NCI-H510A (cell line): ENCODE results near the gene PTPRJ.

Experiments
- DNase-seq: peaks from one replicate; lab custom pipeline; 2025; lab: John Stamatoyannopoulos, UW

The PTPRJ gene

DNA sequence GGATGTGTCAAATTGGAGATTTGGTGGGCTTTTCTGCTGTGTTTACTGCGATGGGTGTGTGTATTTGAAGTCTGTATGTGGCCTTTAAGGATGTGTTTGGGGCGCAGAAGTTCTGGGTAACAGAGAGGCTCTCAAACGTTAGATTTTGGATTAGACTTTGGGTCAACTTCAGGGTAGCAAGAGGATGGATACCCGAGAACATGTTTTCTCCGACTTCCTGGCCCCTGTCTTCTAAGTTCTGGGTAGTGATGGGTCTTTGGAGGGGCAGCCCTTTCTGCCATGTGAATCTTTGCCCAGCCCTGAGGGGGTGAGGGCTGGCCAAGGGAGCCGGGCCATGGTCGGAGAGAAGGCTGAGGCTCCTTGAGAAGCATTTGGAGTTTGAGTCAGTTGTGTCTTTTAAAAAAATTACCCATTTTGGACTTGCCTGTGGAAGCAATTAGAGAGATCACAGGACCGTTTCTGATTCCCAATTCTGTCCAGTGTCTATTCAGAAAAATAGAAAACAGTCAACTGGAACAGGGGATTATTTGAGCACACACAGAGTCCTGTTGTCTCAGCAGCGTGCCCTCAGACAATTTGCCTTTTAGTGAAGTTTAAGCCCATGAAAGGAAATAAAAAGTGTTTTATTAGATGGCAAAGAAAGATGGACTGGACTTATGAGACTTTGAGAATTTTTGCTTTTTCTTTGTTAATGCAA lies 114.4 kb downstream of the PTPRJ start:
- no peak for DNase-seq

DNA sequence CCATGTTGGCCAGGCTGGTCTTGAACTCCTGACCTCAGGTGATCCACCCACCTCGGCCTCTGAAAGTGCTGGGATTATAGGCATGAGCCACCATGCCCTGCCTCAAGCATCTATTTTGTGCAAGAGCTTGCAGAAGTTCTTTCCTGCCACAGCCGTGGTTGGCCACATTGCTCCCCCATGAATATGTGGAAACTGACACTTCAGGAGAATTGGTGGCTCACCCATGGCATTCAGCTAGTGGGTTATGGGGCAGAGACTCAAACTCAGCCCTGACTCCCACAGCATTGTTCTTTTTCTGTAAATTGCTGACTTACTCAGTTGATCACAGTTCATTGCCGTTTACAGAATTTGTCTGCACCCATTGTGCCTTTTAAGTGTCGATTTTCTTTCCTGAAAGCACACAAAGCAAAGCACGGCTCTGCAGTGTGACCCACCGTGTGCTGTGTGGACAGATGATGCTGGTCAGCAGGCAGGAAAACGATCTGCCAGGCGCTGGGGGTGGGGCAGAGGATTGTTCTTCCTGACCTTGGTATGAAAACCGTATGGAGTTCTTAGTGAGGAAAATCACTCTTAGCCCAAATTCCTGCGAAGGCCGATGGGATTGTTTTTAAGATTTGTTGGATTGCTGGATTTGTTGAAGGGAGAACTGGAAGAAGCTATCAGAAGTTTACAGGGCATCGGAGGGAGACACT lies 115.6 kb downstream of the PTPRJ start:
- DNase-seq, result no peak

DNA sequence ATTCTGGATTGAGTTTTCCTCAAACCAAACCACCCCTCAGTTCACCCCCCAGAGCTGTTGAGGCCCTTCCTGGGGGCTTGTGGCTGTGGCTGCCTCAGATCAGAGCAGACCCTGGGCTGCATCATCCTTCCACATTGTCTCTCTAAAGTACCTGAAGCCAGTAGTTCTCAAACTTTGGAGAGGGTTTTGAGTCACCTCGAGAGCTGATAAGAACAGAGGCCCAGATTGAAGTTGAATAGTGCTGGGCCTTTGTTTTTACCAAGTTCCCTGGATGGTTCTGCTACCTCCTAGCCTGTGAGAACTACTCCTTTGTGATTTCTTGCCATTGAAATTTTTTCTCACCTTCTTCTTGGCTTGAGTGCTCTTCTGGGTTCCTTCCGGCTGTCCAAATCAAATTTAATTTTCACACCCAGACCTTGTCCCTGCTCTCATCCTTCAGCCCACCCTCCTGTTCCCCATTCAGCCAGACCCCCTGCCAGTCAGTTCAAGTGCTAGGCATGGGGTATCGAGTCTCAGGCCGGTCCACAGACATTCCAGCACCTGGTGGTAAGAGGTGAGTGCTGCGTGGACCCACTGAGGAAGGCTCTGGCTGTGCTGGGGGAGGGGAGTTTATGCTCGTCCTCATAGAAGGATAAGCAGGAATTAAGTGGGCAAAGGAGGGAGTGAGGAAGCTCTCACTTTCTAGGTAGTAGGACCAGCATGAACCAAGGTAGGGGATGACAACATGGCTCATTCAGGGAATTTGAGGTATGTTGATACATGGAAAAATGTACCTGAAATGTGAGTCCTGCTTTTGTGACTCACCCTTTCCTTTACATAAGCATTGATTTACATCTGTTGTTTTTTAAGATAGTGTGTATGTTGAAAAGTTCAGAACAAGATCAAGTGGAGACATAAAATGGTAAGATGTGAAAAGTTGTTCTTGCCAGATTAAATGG lies 116.5 kb downstream of the PTPRJ start:
- DNase-seq, result no peak

DNA sequence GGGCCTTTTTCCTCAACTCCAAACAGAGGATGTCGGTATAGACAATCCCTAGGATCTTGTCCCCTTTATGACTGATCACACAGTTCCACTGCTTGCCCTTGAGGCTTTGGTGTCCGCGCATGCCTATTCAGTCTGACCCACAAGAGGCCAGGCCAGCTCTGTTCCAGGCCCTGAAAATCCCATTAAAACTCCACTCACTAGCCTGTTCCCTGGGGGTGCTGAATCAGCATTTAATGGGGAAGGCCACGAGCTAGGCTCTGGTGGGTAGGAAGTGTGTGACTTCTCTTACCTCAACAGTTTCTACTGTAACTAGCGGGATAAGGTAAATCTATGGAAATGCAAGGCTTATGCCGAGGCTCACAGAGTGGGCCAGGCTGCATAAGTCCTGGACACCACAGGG lies 117.7 kb downstream of the PTPRJ start:
- DNase-seq, result no peak

DNA sequence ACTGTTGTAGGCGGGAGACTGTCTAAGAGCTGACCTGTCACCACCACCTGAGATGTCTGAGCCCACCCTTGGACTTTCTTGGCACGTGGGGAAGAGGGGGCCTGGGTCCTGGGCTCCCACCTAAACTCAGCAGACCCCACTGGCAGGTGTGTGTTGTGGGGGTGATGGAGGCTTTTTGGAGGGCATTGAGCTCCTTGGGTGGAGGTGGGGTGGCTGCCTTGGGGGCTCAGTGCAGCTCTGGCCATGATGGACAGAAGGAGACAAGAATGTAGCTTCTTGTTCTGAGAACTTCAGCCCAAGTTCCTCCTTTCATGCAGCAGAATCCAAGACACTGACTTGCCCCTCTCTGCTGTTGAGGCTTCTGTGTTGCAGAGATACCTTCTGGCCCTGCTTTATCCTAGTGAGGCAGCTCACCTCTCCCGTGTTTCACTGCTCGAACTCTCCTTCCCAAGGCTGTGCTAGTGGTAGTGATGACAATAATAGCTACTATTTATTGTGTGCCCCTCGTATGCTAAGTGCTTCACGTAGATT lies 119.6 kb downstream of the PTPRJ start:
- no peak for DNase-seq

DNA sequence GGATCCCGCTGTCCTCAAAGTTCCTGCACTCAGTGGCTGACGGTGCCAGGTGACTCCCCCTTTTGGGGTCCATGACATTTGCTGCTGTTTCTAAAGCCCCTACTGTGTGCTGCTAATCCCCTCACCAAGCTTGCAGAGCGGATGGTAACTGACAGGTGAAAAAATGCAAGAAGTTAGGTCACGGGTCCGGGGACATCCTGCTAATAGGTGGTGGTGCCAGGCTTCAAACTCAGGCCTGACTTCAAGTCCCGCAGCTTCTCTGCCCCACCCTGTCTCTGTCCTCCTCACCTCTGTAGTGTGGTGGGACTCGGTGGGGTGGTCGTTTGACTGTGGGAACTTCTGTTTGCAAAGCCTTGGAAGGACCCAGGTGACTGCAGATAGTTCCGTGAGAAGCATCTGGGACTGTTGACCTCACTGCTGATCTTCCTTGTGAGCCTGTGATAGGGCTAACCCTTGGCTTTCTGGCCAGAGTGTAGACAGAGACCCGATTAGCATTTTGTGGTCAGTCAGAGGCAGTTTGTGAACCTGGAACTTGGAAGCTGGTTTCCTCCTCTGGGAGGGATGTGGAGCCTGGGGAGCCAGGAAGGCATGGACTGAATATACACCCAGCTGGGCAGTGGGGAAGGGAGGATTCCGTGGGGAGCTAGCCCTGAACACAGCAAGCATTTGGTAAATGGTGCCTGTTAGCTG lies 120.8 kb downstream of the PTPRJ start:
- no peak for DNase-seq

DNA sequence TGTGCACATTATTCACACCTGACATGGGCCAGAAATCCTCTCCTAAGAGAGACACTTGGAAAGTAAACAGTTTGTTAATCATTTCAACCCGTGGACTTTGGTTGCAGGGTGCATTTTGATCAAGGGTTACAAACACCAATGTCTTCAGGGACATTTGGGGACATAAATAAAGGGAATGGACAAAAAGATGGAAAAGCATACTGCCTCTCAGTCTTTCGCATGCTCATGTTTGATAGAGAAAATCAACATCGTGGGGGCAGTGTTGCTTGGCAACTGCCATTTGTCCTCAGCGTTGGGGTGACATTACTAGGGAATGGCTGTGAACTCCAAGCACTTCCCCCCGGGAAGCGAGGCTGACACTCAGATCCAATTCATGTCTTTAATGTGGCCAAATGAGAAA lies 121.6 kb downstream of the PTPRJ start:
- no peak for DNase-seq

DNA sequence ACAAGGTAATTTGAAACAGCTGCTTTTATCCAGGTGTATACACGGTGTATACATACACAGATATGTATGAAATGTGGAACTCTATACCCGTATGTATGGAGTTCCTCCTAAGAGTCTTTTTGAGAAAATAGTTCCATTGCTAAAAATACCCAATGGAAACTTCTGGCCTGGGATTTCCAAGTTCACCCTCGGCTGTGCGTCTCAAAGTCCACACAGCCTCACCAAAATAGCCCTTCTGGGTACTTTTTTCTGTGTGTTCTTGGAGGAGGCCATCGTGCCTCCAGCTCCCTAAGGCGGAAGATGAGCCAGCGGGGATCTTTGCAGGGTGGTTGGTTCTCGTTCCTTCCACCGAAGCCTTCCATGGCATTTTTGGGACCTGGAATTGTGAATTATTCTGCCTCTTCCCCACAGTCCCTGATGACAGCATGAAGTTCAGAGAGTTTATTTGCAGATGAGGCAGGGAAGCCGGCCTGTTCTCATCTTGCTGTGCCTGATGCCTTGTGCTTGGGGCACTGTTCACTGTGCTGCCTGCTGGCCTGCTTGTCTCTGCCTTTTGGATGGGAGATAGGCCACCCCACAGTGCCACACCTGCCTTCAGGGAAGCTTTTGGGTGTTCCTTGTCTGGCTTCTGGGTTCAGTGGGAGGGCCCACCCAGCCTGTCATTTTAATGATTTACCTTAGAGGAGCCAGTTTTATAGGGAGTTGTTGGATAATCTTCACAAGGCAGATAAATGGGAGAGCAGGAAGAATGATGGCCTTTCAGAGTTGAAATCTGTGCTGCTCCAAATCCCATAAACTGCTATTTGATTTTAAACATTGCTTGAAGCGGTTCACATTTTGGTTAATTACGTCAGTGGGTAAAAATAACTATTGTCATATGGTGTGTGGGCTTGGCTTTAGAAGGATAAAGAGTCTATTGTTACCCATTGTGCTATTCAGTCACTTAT lies 123.5 kb downstream of the PTPRJ start:
- DNase-seq, result no peak

DNA sequence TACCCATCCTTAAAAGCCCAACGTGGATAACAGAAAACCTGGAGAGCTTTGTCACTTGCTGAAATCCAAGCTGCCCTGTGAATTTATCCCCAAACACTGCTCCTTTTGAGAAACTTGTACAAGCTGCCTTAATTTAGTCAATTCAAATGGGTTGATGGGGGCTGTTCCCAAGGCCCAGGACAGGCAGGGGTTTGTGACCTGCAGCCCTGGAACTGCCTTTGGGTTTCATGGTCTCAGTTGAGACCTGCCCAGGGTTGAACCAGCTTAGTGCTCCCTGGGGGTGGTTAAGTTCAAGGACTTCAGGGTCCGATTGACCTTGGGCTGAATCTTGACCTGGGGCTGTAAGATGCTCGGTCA lies 124.2 kb downstream of the PTPRJ start:
- no peak for DNase-seq

DNA sequence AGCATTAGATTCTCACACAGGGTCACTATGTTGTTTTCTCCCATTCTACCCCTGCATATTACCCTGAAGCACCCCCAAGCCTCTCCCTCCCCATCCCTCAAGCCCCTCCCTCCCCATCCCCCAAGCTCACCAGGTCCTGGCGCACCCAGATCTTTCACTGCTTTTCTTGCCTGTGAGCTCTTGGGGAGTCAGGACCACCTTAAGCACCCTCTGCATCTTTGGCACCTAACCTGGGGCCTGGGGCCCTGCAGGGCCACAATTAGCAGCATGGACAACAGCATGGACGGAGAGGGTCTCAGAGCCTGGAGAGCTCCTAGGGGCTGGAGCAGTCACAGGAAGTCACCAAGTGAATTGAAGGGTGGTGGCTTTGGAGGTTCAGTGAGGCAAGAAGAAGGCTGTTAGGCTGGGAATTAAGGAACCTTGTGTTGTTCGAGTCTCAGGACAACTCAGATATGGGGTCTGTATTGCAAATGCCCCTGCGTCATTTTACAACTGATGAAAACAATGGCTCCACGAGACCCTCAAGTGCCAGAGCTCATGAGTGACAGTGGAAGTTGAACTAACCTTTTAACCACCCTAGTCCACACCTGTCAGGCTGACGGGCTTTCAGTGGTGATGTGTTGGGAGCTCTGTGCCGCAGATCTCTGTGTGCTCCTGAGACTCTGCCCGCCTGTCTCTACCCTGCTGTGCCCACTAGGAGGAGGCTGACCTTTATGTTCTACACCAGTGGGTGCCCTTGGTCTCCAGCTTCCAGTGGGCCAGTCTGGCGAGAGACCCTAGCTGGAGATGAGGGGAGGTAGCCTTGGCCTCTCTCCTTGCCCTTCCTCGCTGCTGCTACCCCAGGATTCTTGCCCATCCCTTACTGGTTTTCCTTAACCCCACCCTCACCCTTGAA lies 125.0 kb downstream of the PTPRJ start:
- DNase-seq, result no peak

DNA sequence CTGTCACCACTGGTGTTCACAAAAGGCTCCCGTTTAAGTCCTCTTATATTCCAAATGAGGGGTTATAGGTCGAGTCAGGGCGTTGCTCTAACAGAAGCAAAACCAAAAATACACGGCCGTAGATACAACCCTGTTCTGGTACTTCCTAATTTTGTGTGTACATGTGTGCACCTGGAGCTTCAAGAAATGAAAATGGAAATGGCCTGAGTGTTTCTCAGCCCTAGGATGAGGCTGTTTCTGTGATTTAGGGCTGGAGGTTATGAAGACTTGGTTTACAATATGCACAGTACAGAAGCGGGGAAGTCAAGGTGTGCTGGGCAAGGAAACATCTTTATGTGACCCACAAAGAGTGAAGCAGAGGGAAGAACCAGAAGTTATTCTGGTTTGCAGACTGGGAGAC lies 125.8 kb downstream of the PTPRJ start:
- no peak for DNase-seq

DNA sequence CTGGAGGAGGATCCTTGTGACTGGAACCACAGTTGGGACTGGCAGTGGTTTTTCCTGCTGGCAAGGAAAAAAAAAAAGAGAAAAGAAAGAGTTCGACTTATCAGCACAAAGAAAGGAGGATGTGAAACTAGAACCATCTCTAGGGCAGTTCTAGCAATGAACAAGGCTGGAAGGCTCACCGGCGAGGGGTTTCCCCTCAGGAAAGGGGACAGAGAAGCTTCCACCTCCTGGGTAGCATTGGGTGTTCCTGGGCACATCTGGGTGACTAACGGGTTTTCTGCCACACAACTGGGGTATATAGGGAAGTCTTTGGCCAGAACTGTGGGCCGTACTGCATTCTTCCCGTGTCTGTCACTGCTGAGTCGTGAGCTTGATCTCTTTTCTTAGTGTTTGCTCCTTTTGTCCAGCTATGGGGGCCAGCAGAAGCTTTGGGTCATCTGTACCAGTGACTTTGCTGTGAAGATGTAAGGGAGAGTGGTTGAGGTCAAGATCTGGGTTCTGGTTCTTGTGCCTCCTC lies 126.9 kb downstream of the PTPRJ start:
- no peak for DNase-seq

DNA sequence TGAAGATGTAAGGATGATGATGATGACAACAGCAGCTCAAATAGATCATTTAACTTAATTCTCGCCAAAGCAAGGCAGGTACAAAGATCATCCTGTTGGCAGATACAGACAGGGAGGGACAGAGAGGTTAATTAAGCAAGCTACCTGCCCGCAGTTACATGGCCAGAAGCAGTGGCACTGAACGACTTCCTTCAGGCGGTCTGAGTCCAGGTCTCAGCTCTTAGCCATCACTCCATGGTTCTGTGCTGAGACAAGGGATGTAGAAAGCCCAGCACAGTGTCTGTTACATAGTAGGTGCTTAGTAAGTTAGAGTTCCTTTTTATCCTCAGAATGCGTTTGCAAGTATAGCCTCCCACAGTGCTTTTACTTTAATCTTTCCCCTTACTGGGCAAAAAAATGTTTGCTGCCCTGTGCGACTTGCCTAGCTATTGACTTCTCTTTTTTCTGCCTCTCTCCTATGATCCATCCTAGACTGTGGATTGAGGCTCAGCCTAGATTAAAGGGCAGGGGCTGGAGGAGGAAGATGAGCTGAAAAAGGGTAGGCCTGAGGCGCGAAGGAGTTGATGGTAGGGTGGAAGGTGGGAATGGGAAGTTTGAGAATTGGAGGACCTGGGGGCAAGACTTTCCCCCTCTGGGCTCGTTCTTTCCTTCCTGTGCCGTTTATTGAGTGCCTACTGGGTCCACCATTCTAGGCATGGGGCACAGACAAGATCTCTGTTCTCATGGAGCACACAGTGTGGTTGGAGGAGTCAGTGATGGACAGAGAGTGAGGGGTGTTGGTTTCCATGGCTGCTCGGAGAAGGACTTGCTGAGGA lies 128.1 kb downstream of the PTPRJ start:
- no peak for DNase-seq

DNA sequence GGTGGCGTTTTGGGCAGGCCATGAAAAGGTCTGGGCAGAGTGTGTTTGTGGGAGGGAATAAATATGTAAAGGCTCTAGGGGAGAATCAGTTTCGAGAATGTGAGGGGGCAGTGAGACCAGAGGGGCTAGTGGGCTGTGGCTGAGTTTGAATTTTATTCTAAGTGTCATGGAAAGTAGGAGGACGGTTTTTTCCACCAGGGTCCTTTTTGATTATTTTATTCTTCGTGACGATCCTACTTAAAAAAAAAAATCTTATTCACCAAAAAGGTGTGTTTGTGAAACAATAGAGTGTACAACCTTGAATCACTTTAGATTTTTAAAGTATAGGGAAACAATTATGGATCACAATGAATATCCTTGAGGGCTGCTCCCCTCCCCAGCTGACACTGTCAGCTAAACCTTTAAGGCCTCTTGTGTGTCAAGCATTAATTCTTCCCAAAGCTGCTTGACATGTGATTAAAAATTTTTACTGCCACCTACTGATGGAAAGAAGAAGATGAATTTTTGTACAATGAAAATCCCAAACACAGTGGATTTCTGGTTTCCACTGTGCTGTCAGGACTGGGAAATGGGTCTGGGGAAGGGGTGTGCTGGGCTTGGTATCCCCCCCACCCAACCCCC lies 128.8 kb downstream of the PTPRJ start:
- no peak for DNase-seq

DNA sequence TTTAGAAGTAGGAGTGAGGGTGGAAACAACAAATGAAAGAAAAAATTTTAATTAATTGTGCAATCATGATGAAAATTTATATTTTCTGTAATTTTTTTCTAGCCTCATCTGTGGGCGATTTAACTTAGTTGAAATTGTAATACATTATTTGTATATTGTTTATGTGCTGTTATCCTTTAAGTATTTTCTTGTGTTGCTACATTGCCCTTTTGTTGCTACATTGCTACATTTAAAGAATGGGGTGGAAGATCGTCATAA lies 130.1 kb downstream of the PTPRJ start:
- DNase-seq, result no peak

DNA sequence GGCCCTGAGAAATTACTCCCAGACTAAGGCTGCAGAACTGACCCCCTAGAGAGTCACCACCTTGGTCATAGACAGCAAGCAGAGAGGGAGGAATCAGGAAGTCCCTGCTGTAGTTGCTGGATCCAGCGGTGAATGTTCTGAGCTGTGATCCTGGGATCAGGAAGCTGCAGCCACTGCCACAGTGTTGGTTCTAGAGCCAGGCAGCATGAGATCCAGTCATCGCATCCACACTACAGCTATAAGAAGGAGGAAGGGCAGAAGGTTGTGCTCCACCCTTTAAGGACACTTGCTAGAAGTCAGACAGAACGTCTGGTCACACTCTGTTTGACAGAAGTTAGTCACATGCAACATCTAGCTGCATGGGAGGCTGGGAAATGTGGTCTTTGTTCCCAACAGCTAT lies 131.5 kb downstream of the PTPRJ start:
- no peak for DNase-seq

DNA sequence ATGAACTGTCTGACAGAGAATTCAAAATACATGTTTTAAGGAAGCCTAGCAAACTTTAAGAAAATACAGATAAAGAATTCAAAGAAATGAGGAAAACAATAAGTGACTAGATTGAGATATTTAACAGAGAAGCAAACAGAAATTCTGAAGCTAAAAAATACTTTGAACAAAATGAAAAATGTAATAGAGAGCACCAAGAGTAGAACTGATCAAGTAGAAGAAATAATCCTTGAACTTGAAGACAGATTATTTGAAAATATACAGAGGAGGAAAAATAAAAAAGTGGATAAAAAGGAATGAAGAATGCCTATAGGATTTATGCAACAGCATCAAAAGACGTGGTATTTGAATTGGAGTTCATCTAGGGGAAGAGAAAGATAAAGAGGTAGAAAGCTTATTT lies 134.4 kb downstream of the PTPRJ start:
- no peak for DNase-seq

DNA sequence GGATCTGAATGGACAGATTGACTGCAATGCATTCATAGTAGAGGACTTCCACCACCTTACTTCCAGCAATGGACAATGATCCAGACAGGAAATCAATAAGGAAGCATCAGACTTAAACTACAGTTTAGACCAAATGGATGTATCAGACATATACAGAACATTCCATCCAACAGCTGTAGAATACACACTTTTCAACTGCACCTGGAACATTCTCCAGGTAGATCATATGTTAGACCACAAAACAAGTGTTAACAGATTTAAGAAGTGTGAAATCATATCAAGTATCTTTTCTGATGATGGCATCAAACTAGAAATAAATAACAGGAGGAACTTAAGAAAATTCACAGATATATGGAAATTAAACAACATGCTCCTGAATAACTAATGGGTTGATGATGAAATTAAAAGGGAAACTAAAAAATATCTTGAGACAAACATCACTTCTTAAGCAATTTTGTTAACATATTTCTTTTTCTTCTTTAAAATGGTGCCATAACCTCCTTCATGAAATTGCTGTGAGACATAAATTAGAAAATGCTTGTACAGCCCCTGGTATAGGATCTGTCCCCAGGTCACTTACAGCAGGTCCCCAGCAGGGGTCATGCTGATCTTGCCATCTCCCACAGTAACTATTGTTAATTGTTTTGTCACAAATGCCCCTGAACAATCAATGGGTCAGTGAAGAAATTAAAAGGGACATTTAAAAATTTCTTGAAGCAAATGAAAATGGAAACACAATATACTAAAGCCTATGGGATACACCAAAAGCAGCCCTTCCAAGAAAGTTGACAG lies 136.3 kb downstream of the PTPRJ start:
- no peak for DNase-seq
